Measurements from ENCODE around the gene ACAD9.
"Not testable (repeated sequence)": the region's sequence is repeated elsewhere in the genome, so short reads cannot be mapped to it uniquely, and the experiment has no call there.

Gene ACAD9

DNA sequence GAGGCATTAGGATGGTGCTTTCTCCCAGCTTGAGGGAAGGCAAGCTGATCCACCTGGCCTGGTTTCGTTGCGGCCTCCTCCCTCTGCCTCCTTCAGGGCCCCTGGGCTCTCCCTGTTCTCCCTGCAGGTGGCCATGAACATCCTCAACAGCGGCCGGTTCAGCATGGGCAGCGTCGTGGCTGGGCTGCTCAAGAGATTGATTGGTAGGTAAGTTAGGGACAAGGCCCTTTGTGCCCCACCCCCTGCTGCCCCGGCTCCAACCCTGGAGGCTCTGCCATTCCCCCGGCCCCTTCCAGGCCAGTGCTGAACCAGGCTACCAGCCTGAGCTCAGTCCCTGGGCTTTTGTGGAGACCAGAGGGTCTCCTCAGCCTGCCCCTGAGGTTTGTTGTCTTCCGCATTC lies 23.0 kb downstream of the ACAD9 start:
- no peak for DNase-seq

DNA sequence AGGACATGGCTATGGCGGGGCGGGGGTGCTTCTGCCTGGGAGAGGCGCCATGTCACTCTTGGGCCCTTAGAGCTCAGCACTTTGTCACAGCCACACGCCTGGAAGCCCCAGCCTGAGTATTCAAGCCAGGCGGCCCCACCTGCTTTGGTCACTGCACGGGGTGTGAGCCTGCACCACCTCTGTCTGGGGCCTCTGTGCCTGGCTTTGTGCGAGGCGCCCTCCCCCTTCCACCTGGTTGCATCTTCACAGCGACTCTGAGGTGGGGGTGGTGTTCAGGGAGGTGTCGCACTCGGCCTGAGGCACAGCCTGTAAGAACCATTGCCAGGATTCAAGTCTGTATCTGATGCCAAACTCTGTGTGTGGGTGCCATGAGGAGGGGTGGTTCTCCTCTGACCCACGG lies 24.1 kb downstream of the ACAD9 start:
- no peak for DNase-seq

DNA sequence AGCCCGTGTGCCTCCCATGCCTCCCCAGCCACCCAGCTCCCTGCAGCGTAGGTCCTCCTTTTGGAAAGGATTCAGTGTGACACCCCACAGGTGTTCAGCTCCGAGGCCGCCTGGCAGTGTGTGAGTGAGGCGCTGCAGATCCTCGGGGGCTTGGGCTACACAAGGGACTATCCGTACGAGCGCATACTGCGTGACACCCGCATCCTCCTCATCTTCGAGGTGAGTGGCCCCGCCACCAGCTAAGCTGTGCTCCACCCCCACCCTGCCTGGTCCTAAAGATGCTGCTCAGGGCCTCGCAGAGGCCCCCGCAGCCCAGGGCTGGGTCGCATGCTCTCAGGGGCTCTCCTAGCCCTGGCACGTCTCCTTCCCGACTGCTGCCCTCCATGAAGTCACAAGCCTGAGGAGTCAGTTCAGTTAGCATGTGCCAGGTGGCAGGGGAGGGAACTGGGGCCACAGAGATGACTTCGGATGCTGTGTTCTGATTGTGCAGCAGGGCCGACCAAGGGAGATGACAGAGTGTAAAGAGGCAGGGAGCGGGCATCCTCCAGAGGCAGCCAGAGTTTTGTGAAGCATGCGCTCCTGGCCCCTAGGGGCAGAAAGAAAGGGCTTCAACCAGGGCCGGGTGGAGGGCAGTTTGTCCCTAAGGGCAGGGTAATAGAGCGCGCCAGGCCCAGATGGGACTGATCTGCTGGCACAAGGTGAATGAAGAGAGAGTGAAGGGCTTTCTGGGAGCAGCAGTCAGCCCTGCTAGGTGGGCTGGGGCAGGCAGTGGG lies 26.8 kb downstream of the ACAD9 start:
- no peak for DNase-seq

DNA sequence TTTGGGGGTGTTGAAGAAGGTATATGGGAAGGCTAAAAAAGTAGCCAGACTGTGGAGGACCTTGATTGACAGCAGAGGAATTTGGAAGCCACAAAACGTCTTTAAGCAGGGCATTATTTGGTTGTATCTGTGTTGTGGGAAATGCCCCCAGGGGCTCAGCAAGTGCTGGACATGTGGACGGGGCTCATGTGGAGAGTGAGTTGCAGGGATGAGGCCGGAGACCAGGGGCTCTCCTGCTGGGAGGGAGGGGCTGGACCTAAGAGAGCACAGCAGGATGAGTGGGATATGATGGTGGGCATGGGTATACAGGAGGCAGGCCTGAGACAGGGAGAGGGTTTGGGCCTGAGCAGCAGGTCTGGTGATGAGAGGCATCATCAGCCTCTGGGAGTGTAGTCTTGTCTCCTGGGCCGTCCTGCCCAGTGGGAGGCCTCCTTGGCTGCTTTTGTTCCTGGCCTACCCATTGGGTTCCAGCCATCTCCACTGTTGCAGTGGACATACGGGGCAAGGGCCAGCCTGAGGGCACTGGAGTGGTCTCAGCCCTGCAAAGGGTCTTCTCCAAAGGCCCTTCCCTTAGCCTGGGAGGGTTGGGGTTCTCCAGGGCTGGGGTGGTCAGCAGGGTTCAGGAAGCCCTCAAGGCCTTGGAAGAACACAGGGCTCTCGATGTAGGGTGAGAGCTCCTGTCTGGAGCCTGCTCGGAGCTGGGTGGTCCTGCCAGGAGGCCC lies 27.5 kb downstream of the ACAD9 start:
- DNase-seq = no peak

DNA sequence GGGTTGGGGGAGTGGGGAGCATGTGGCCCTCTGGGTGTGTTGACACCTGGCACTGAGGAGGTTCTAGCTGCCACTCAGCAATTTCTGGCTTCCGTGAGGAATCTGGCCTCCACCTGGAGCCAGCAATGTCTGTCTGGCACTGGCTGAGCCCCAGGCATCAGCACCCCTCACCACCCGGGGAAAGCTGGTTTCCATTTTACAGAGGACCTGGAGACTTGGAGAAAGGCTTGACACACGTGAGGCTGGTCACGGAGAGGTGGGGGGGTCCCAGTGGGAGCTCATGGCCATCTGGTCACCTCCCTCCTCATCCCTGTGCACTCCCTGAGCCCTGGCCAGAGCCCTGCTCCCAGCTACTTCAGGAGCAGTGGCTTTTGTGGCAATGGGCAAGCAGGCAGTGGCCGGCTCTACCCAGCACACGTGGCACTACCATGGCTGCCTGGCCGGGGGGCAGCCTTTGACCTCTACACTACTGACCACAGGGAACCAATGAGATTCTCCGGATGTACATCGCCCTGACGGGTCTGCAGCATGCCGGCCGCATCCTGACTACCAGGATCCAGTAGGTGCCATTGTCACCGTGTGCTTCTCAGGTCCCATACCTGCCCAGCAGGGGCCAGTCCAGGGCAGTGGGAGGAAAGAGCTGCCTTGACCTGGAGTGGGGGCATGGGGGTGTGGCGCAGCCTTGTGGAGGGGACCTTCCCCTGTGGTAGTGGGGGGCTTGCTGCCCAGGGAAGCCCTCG lies 28.5 kb downstream of the ACAD9 start:
- no peak for DNase-seq

DNA sequence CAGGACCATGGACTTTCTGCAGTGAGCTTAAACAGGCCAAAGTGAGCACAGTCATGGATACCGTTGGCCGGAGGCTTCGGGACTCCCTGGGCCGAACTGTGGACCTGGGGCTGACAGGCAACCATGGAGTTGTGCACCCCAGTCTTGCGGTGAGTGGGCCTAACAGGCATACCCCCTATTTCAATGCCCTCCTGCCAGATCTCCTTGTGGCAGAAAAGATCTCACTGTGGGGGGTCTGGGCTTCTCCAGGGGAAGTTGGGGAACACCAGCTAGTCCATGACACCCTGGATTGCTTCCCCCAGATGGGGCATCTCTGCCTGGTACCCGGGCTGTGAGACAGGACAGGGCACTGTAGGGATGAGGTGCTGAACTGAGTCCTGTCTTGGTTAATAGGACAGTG lies 29.5 kb downstream of the ACAD9 start:
- DNase-seq = no peak

DNA sequence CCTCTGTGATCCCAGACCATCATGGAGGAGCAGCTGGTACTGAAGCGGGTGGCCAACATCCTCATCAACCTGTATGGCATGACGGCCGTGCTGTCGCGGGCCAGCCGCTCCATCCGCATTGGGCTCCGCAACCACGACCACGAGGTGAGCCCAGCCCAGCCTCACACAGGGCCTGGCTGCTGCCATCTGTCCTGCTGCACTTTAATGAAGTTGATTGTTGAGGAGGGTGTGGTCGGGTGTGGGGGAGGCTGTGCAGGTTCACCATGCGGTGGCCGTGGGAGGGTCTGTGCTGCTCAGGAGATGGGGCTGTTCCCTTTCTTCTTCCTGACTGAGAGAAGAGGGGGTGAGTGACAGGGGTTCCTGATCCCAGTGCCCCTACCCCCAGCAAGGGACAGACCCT lies 30.6 kb downstream of the ACAD9 start:
- DNase-seq = no peak

DNA sequence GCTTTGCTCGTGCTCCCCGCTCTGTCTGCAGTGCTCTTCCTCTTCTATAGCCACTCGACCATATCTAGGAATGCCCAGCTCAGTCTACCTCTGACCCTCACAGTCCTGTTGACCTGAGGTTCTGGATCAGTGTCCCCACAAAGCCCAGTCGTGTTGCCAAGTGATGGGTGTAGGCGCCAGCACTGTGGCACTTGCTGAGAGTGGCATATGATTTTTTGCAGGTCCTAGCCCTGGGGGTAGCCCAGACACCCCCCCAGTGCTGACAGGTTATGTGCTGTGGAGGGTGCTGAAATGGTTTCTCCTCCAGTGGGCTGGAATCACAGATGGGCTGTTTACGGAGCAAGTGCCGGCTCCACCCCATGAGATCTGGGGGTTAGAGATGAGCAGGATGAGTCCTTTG lies 32.5 kb downstream of the ACAD9 start:
- no peak for DNase-seq

DNA sequence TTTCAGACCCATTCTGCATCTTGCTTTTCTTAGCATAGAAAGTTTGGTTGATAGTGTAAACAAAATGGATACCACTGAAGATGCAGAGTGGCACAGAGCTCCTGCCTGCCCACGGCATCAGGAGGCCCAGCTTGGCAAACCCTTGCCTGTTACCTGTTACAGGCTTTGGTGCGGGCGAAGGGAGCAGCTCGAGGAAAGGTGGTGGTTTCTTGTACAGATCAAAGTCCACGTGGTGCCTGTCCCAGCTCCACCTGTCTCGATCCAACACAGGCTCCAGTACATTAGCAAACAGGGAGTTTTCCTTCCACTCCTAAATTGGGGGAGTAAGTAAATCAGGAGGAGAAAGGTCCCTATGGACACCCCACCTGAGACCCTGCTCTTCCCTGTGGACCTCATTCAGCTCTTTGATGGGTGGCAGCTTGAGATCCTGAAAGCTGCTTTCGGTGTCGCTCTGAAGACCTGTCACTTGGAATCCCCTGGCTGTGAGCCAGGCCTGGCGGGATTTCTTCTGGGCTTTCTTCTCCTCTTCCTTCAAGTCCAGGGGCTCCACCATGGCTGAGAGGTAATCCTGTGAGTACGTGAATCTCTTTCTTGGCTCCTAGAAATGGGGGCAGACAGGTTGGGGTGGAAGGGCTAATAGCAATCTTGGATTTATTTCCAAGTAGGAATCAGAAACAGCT lies 35.7 kb downstream of the ACAD9 start:
- DNase-seq = no peak

DNA sequence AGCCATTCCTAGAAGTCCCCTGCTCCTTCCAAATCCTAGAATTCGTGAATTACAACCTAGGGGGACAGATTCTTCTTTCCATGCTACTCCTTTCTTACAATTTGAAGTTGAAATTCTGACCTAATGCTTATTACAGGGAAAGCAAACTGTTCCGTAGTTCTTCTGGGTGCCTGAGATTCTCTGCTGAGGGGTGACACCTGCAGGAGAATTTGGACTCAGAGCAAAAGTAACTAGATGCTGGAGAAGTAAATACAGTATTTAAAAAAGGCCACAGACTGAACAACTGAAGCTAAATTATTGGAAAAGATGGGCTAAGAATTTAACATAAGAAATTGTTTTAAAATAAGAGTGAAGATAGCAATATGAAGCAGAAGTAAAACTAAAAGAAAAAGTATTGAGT lies 37.9 kb downstream of the ACAD9 start:
- DNase-seq = no peak

DNA sequence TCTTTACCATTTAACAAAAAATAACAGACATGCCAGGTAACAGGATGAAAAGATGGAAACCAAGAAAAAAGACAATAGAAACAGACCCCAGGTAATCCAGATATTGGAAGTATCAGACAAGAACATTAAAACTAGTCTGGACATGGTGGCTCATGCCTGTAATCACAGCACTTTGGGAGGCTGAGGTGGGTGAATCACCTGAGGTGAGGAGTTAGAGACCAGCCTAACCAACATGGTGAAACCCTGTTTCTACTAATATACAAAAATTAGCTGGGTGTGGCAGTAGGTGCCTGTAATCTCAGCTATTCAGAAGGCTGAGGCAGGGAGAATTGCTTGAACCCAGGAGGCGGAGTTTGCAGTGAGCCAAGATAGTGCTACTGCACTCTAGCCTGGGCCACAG lies 40.6 kb downstream of the ACAD9 start:
- no peak for DNase-seq

DNA sequence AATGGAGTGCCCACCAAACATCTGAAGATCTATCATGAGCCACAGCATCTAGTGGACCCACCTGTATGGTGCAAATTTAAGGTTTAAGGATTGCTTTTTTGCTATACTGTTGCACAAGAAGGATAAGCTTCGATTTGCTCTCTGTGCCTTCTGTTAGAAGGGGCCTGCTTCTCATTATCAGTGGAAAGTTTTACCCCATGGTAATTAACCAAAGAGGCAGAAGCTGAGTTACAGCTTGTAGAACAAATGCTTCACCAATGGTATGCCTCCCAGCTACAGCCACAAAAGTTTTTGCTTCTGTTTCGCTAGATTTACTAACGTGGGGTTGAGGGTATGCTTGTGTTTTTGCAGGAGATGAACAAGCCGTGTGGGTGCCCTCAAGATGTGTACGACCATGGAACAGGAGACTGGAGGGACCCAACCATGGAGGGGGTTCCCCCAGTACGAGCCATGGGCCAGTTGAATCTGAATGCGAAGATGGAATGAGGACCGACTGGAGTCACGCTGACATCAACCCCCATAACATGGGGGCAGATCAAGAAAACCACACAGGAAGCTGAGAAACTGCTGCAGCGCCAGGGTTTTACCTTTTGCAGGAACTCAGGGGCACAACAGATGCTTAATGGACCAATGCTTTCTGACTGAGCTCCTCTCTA lies 43.5 kb downstream of the ACAD9 start:
- DNase-seq = no peak

DNA sequence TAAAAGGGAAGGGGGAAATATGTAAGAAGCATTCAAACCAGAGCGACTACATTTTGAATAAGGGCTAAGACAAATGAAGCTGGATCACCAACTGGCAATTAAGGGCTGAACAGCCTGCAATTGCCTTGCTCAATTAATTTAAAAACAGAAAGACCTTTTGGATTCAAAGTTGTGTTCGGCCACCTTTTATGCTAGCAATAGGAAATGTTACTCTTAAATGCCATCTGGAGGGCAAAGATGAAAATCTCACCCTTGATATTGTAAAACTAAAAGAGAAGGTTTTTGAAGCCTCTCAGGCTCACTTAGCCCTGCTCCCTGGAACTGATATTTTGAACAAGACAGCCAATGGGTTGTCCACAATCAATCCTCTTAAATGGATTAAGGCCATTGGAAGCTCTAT lies 44.2 kb downstream of the ACAD9 start:
- no peak for DNase-seq

DNA sequence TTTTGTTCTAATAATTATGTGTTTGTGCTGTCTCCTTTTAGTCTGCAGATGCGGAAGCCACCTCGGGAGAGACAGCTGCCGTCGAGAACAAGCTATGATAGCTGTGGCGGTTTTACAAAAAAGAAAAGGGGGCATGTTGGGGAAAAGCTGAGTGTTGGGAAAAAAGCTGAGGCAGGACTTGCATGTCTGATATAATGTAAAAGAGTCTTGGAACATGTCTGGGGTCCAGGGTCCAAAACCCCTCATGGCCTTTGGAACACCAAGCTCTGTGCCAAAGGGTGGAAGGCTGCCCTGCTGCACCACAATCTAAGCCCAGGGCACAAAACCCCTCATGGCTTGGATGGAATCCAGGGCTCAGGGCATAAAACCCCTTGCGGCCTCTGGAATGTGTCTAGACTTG lies 44.6 kb downstream of the ACAD9 start:
- DNase-seq = not testable (repeated sequence)

DNA sequence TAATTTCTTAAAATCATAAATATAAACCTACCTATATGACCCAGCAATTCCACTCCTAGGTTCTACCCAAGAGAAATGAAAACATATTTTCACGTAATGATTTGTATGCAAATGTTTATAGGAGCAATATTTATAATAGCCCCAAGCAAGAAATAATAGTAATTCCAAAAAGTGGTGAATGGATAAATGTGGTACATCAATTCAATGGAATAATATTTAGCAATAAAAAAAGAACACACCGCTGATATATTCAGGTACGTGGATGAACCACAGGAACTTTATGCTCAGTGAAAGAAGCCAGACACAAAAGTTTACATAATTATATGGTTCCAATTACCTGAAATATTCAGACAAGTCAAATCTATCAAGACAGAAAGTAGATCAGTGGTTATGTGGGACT lies 49.9 kb downstream of the ACAD9 start:
- no peak for DNase-seq

DNA sequence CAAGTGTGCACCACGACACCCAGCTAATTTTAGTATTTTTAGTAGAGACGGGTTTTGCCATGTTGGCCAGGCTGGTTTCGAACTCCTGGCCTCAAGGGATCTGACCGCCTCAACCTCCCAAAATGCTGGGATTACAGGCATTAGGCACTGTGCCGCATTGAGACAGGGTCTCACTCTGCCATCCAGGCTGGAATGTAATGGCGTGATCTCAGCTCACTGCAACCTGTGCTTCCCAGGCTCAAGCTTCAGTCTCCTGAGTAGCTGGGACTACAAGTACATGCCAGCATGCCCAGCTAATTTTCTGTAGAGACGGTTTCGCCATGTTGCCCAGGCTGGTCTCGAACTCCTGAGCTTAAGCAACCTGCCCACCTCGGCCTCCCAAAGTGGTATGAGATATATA lies 51.6 kb downstream of the ACAD9 start:
- DNase-seq = no peak

DNA sequence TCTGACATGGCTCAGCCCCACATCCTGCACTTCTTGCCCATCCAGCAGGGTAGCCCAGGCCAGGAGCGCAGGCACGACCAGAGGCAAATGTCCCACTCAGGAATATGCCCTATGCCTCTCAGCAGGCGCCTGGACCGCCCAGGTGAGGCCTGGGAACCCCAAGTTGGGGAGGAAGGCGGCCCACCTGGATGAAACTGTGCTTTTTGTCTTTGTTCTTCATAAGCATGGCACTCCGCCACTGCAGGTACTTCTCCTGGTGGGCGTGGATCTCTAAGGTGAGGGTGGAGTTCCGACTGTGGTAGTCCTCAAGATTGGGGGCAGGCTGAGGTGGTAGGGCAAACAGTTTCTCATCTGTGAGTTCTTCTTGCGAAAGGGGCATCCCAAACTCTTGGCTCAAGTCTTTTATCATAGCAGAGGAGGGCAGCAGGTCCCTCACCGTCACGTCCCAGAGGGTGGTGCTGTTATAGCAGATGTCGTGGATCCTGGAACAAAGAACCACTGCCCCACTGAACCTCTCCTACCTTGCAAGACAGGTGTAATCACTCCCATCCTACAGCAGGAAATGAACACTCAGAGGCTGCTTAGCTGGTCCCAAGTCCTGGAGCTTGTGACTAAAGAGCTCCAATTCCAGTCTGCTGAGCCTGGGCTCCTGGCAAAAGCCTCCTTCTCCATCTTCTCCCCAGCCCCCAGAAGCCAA lies 53.2 kb downstream of the ACAD9 start:
- DNase-seq = no peak

DNA sequence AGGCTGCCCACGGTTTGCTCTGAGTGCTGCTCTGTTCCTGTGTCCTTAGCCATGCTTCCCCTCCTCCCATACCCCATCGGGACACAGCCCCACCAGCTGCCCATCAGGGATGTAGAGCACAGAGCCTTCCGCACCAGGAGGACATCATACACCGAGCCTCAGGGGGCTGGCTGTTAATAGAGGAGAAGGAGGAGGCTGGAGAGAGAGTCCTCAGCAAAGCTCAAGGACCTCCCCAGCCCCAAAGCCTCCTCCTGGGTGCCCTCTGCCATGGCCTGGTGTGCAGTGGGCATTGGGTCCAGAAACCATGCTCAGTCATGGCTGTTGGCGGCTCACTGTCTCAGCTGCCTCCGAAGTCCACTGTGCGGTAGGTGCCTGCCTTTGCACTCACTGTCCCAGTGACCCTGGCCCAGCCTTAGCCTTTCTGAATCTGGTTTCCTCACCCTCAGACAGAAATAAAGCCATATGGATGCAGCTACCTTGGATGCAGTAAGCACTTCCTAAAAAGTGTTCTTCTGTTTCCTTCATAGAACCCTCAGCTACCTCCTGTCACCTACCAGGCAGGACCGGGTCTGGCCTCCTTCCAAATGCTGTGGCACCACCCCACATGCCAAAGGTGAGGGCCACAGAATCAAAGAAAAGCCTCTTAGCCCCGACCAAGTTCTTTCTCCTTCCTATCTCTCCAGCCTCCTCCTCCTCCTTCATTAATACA lies 53.9 kb downstream of the ACAD9 start:
- no peak for DNase-seq

DNA sequence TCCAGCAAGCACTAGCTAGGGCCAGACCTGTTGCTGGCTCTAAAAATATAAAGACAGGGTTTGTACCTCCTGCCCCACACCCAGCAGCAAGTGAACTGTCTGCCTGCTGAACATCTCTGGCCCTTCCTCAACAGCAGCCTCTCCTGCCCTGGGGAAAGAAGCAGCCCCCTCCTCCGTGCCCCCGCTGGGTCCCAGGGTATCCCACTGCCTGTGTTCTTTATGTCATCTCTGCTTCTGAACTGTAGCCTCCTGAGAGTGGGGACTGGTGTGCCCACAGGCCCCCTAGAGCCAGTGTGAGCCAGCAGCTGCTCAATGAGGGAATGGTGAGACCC lies 54.5 kb downstream of the ACAD9 start:
- no peak for DNase-seq

DNA sequence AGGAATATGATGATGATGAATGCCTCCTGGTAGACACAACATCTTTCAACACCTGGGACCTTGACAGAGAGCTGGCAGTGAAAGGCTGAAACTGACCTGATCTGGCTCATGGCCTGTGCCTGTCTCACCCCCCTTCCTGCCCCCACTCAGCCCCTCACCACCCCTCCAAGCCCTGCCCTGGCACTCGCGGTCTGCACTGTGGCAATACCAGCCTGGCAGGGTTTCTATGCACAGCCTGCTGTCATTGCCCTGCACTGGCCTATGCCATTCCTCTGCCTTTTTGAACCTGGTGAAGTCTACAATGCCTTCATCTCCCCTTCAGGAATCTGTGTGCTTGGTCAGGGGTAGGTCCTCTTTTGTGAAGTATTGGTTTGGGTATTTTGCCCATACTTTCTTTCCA lies 56.5 kb downstream of the ACAD9 start:
- no peak for DNase-seq

DNA sequence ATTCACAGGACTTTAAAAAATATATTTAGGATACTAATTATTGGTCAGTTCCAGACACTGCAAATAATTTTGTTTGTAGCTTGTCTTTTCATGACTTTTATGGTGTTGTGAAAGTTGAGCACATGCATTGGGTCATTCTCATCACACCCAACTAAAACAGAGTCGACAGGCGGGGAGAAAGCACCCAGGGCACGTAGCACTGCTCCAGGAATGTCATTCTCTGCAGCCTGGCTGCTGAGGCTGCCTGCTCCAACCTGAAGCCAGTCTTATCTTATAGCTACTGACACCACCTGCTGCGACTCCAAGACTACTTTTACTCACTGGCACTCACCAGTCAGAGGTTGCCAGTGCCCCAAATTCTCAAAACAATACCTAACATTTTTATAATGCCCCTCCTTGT lies 56.9 kb downstream of the ACAD9 start:
- DNase-seq = no peak

DNA sequence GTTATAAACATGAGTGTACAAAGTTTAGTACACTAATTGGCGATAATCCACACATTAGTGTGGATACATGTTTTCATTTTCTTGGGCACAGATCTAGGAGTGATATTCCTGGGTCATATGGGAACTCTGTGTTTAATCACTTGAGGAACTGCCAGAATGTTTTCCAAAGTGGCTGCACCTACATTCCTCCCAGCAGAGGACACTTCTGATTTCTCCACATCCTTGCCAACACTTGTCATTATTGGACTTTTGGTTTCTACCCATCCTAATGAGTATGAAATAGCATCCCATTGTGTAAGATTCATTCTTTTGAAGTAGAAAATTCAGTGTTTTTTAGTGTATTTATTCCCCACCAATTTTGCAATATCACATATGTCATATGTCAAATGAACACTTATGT lies 60.8 kb downstream of the ACAD9 start:
- no peak for DNase-seq

Measured in NK-92 treated with Interleukin-12 subunit alpha and Interleukin-12 subunit beta, amount 100 ng/mL, for 24 hours (cell line).